Activated CD8-positive, alpha-beta memory T cell treated with anti-CD3 and anti-CD28 coated beads, Interleukin-2, amount 10 ng/mL, durations not matched to agents 7 days and 5 days (primary cell): Measurements from ENCODE around the gene SAFB2. TPM values are rescaled to one million over a fixed set of nuclear protein-coding genes. Genes with fewer than 3 reads are reported as not detected.
A peak's percentile ranks its signal among the peaks of the same experiment; 100 is the strongest.

ENCODE experiments used
- ATAC-seq: fragments of 150-1000 bp; cut with Tn5 transposase; one replicate; pipeline ENCODE4 v1.10.0; 2021; ENCODE audit warnings: moderate library complexity
- CTCF ChIA-PET: fragments of 350-600 bp; sonication (Branson Sonifier 250); formaldehyde crosslinking; loops from one replicate; lab custom pipeline; 2021; ENCODE audit warnings: antibody characterized with exemption; lab: Charles Lee
- DNase-seq: peaks from one replicate; pipeline ENCODE4 v3.0.0-alpha.2; 2020
- H3K27ac Mint-ChIP-seq: one replicate; pipeline ENCODE4 v1.8.0; 2021; ENCODE audit warnings: mild to moderate bottlenecking, mixed read lengths
- H3K27me3 Mint-ChIP-seq: one replicate; pipeline ENCODE4 v1.8.0; 2021; ENCODE audit warnings: mixed read lengths
- H3K36me3 Mint-ChIP-seq: one replicate; pipeline ENCODE4 v1.8.0; 2021; ENCODE audit warnings: mild to moderate bottlenecking, mixed read lengths
- H3K4me1 Mint-ChIP-seq: one replicate; pipeline ENCODE4 v1.8.0; 2021; ENCODE audit warnings: mixed read lengths
- H3K4me3 Mint-ChIP-seq: one replicate; pipeline ENCODE4 v1.8.0; 2021; ENCODE audit warnings: mild to moderate bottlenecking, moderate library complexity, mixed read lengths
- H3K9me3 Mint-ChIP-seq: one replicate; pipeline ENCODE4 v1.8.0; 2022; ENCODE audit warnings: low read depth, mixed read lengths
- total RNA-seq, 2 experiments: library from RNA; stranded (reverse); gene quantifications; one replicate each; pipeline ENCODE4 v1.2.3, GENCODE V29; 2021

Gene SAFB2
- total RNA-seq, 2 experiments from 2014 or later: 110 to 125 TPM

DNA sequence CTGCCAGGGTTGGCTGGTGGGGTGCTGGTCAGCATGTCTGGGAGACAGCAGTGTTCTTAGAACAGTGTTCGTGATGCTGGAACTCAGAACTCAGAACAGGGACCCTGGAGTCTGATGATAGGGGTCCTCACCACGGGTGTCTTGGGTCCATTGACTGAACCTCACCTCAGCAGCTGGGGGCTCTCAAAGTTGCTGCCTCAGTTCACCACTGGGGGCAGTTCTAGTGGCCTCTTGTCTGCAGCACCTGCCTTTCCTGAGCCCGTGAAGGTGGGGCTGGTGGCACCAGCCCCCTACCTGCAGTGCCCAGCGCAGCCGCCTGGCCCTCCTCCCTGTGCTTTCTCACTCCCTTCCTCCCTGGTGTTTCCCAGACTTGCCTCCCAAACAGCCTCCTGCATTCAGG is 28.8 kb upstream of the SAFB2 start:
- CTCF ChIA-PET: no interaction called here
- Mint-ChIP-seq H3K4me3 (no peak overlapping the region), H3K36me3 (peaks cover 67% of the 10 kb centered on the region), H3K27ac (no peak overlapping the region), H3K27me3 (no peaks in the 10 kb centered on the region), H3K9me3 (no peaks in the 10 kb centered on the region), H3K4me1 (no peaks in the 10 kb centered on the region)
- DNase-seq: no peak
- ATAC-seq: no peak

- CTCF ChIA-PET: no interaction called here
- H3K4me1 Mint-ChIP-seq: no peaks in the 10 kb centered on the region
- DNase-seq (no peak), ATAC-seq (no peak)
- no peaks in the 10 kb centered on the region for H3K9me3 Mint-ChIP-seq
- H3K27ac Mint-ChIP-seq: no peak overlapping the region
- no peaks in the 10 kb centered on the region for H3K27me3 Mint-ChIP-seq
- H3K4me3 Mint-ChIP-seq: no peak overlapping the region
- H3K36me3 Mint-ChIP-seq: peaks cover 68% of the 10 kb centered on the region
Measured at GRCh38 chr19:5648464-5648863, 25.9 kb upstream of the SAFB2 start.

GRCh38 chr19:5646703-5647102 is 24.1 kb upstream of the SAFB2 start:
- H3K27ac Mint-ChIP-seq: no peak overlapping the region
- peaks cover 68% of the 10 kb centered on the region for H3K36me3 Mint-ChIP-seq
- ATAC-seq: no peak
- DNase-seq: no peak
- CTCF ChIA-PET: no interaction called here
- H3K4me3 Mint-ChIP-seq: no peak overlapping the region
- no peaks in the 10 kb centered on the region for H3K27me3 Mint-ChIP-seq
- no peaks in the 10 kb centered on the region for H3K9me3 Mint-ChIP-seq
- H3K4me1 Mint-ChIP-seq: peaks cover 4% of the 10 kb centered on the region

GRCh38 chr19:5645409-5645808 is 22.8 kb upstream of the SAFB2 start:
- Mint-ChIP-seq H3K36me3 (peaks cover 65% of the 10 kb centered on the region), H3K27me3 (no peaks in the 10 kb centered on the region), H3K27ac (no peak overlapping the region), H3K9me3 (no peaks in the 10 kb centered on the region), H3K4me3 (no peak overlapping the region), H3K4me1 (peaks cover 9% of the 10 kb centered on the region)
- DNase-seq (no peak), ATAC-seq (no peak)
- CTCF ChIA-PET: no interaction called here

- CTCF ChIA-PET: no interaction called here
- Mint-ChIP-seq H3K36me3 (peaks cover 59% of the 10 kb centered on the region), H3K4me3 (no peak overlapping the region), H3K27ac (no peak overlapping the region), H3K9me3 (no peaks in the 10 kb centered on the region), H3K4me1 (peaks cover 12% of the 10 kb centered on the region), H3K27me3 (no peaks in the 10 kb centered on the region)
- no peak for ATAC-seq
- DNase-seq: no peak
Measured at GRCh38 chr19:5644037-5644436, 21.5 kb upstream of the SAFB2 start.

DNA sequence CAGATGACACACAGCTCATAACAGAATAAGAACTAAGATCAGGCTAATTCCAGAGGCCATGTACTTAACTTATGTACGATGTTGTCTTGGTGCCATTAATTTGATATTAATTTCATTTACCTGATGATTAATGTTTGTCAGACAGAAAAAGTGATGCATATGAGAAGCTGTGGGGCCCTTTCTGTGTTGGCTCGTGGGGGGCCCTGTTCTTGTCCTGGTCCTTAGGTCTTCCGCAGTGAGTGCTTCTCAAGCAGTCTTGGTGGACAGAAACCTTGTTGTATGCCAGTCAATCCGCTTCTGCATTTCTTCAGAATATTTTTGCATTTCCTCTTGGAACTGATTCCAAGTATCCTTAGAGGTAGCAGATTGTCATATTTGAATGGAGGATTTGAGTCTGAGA is 20.5 kb upstream of the SAFB2 start:
- peaks cover 12% of the 10 kb centered on the region for H3K4me1 Mint-ChIP-seq
- CTCF ChIA-PET: no interaction called here
- no peaks in the 10 kb centered on the region for H3K9me3 Mint-ChIP-seq
- no peak for DNase-seq
- no peaks in the 10 kb centered on the region for H3K27me3 Mint-ChIP-seq
- no peak overlapping the region for H3K4me3 Mint-ChIP-seq
- H3K36me3 Mint-ChIP-seq: peaks cover 56% of the 10 kb centered on the region
- no peak for ATAC-seq
- no peak overlapping the region for H3K27ac Mint-ChIP-seq

GRCh38 chr19:5642204-5642603 is 19.6 kb upstream of the SAFB2 start:
- CTCF ChIA-PET: no interaction called here
- no peak for DNase-seq
- Mint-ChIP-seq H3K4me1 (peaks cover 16% of the 10 kb centered on the region), H3K27ac (no peak overlapping the region), H3K4me3 (no peak overlapping the region), H3K27me3 (no peaks in the 10 kb centered on the region), H3K36me3 (peaks cover 61% of the 10 kb centered on the region), H3K9me3 (no peaks in the 10 kb centered on the region)
- no peak for ATAC-seq

DNA sequence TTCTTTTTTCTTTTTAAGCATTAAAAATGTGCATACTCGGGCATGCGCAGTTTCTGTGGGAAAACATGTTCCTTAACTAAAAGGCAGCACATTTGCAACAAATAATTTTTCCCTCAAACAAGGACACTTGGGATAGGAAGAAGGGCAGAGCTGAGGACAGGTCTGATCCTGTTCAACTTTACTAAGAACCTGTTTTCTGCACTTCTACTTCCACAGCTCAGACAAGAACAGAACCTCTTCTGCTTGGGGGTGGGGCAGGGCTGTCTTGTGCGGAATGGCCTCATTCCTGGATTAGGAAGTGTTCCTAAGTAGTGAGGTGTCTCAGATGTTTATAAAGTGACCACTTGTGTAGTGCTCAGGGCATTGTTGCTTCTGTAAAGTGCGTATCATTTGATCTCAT is 18.6 kb upstream of the SAFB2 start:
- ATAC-seq (no peak), DNase-seq (no peak)
- Mint-ChIP-seq H3K4me1 (peaks cover 16% of the 10 kb centered on the region), H3K9me3 (no peaks in the 10 kb centered on the region), H3K36me3 (peaks cover 51% of the 10 kb centered on the region), H3K4me3 (no peak overlapping the region), H3K27ac (peak overlapping the region; percentile 3), H3K27me3 (no peaks in the 10 kb centered on the region)
- CTCF ChIA-PET: interaction anchor here (0.9 kb wide), 1 partner anchor 35 kb away, joined by 3 read pairs; no protein-coding TSS in a partner anchor

- peaks cover 30% of the 10 kb centered on the region for H3K4me1 Mint-ChIP-seq
- DNase-seq (no peak), ATAC-seq (no peak)
- no peak overlapping the region for H3K4me3 Mint-ChIP-seq
- CTCF ChIA-PET: no interaction called here
- H3K9me3 Mint-ChIP-seq: no peaks in the 10 kb centered on the region
- H3K27me3 Mint-ChIP-seq: no peaks in the 10 kb centered on the region
- no peak overlapping the region for H3K27ac Mint-ChIP-seq
- peaks cover 32% of the 10 kb centered on the region for H3K36me3 Mint-ChIP-seq
Measured at GRCh38 chr19:5637971-5638370, 15.4 kb upstream of the SAFB2 start.

DNA sequence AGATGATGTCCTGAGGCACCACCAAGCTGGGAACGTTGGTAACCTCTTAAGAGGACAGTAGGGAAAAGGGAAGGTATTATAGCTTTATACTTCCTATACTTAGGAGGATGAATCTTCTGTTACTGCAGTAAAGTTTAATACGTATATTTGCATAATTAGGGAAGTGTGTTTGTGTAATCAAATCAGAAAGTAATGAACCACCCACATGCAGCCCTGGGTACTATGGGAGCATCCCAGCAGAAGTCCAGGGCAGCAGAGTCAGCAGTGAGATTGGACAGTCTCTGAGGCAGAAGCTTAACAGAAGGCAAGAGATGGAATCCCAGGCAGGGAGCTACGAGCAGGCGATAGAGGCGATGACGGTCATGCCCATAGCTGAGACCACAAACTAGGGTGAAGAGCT is 12.9 kb upstream of the SAFB2 start:
- CTCF ChIA-PET: interaction anchor here (0.9 to 1.1 kb wide), 2 partner anchors 13 to 56 kb away, joined by 3 read pairs; partner anchors contain the start of genes SAFB and SAFB2
- no peak for ATAC-seq
- Mint-ChIP-seq H3K9me3 (no peaks in the 10 kb centered on the region), H3K27ac (peak overlapping the region; percentile 12), H3K36me3 (peaks cover 29% of the 10 kb centered on the region), H3K4me1 (peaks cover 41% of the 10 kb centered on the region), H3K4me3 (no peak overlapping the region), H3K27me3 (no peaks in the 10 kb centered on the region)
- DNase-seq: no peak

DNA sequence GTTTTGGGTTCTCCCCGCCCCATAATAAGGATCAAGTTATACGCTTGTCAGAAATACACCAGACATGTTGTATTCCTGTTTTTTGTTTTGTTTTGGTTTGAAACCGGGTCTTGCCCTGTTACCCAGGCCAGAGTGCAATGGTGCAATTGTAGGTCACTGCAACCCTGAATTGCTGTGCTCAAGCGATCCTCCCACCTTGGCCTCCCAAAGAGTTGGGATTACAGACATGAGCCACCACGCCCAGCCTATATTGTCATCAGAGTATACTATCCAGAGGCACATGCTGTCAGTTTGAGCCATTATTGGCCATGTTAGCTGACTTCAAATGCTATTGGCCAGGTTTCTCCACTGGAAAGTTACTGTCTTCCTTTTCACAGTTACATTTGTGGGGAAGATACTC is 10.1 kb upstream of the SAFB2 start:
- Mint-ChIP-seq H3K4me3 (no peak overlapping the region), H3K27me3 (no peaks in the 10 kb centered on the region), H3K27ac (no peak overlapping the region), H3K36me3 (peaks cover 39% of the 10 kb centered on the region), H3K9me3 (no peaks in the 10 kb centered on the region), H3K4me1 (peaks cover 59% of the 10 kb centered on the region)
- no peak for DNase-seq
- CTCF ChIA-PET: no interaction called here
- ATAC-seq: no peak

DNA sequence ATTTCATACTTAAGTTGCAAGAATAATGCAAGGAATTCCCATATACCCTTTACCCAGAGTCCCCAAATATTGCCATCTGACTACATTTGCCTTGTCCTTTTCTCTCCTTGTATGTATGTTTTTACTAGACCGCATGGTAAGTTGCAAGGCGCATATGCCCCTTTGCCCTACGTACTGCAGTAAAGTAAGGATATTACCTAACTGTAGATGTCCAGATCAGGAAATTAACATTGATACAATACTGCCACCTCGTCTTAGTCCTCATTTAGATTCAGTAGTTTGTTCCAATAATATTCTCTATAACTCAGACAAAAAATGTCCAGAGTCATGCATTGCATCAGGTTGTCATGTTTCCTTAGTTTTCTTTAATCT is 9.7 kb upstream of the SAFB2 start:
- H3K27ac Mint-ChIP-seq: no peak overlapping the region
- no peak for ATAC-seq

DNA sequence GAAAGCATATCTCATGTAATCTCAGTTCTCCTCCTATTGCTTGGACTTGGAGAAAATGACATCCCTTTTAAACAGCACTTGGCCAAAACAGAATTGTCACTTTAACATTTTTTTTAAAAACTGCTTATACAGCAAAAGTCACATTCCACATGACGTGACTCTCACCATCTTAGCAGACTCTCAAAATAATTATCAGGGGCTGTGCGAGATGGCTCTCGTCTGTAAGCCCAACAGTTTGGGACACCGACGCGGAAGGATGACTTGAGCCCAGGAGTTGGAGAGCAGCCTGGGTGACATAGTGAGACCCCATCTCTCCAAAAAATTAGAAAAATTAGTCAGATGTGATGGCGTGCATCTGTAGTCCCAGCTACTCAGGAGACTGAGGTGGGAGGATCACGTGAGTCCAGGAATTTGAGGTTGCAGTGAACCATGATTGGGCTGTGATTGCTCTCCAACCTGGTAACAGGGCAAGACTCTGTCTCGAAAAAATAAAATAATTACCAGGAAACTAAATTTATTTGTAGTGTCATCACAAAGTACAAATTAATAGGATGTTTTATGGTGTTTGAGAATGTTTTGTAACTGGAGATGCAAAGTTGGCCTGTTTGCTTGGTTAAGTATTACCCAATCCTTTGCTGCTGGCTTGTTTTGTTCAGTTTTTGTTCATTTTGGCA is 9.1 kb upstream of the SAFB2 start:
- H3K27ac Mint-ChIP-seq: no peak overlapping the region
- CTCF ChIA-PET: no interaction called here
- H3K4me3 Mint-ChIP-seq: no peak overlapping the region
- H3K4me1 Mint-ChIP-seq: peaks cover 65% of the 10 kb centered on the region
- peaks cover 42% of the 10 kb centered on the region for H3K36me3 Mint-ChIP-seq
- ATAC-seq: no peak
- H3K27me3 Mint-ChIP-seq: no peaks in the 10 kb centered on the region
- H3K9me3 Mint-ChIP-seq: no peaks in the 10 kb centered on the region
- DNase-seq: no peak

More for the DNA sequence above, 9.7 kb upstream of the SAFB2 start:
- H3K36me3 Mint-ChIP-seq: peaks cover 39% of the 10 kb centered on the region
- no peak overlapping the region for H3K4me3 Mint-ChIP-seq
- no peak for DNase-seq
- H3K27me3 Mint-ChIP-seq: no peaks in the 10 kb centered on the region
- H3K9me3 Mint-ChIP-seq: no peaks in the 10 kb centered on the region
- CTCF ChIA-PET: no interaction called here
- H3K4me1 Mint-ChIP-seq: peaks cover 61% of the 10 kb centered on the region

DNA sequence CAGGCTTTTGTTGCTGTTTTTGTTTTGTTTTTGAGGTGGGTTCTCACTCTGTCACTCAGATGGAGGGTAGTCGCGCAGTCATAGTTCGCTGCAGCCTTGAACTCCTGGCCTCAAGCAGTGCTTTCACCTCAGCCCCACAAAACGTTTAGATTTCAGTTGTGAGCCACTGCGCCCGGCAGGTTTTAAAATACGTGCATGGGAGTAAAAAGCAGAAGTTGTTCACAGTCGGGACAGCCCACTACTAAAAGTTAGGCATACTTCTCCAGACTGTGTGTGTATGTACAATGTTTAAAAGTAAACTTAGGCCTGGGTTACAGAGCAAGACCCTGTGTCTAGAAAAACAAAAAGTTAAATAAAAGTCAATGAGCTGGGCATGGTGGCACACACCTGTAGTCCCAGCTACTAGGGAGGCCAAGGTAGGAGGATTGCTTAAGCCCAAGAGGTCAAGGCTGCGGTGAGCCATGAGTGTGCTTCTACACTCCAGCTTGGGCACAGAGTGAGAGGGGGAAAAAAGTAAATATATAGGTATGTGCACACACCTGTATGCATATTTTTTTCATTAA is 6.4 kb upstream of the SAFB2 start:
- DNase-seq (no peak), ATAC-seq (no peak)
- peaks cover 79% of the 10 kb centered on the region for H3K4me1 Mint-ChIP-seq
- peaks cover 60% of the 10 kb centered on the region for H3K36me3 Mint-ChIP-seq
- H3K27ac Mint-ChIP-seq: no peak overlapping the region
- no peaks in the 10 kb centered on the region for H3K9me3 Mint-ChIP-seq
- CTCF ChIA-PET: no interaction called here
- no peaks in the 10 kb centered on the region for H3K27me3 Mint-ChIP-seq
- H3K4me3 Mint-ChIP-seq: no peak overlapping the region
